Smooth muscle cell (in vitro differentiated cells): ENCODE measurements around the gene CSMD2. TPM values are rescaled to one million over a fixed set of nuclear protein-coding genes. Genes with fewer than 3 reads are reported as not detected.
A peak's percentile ranks its signal among the peaks of the same experiment; 100 is the strongest.

Source experiments
- DNase-seq: peaks from one replicate; lab custom pipeline; 2025; ENCODE audit not compliant: unreplicated experiment; lab: John Stamatoyannopoulos, UW
- H2AFZ ChIP-seq: fragments of 200-600 bp; sonication (generic); 2 replicates; pipeline ENCODE4 v1.6.0; 2016; ENCODE audit warnings: antibody characterized with exemption, low read depth, mild to moderate bottlenecking
- H3F3A ChIP-seq: fragments of 200-600 bp; sonication (generic); 2 replicates; pipeline ENCODE4 v1.6.0; 2017; ENCODE audit warnings: antibody characterized with exemption, low read depth
- H3K27ac ChIP-seq: fragments of 200-600 bp; sonication (generic); 2 replicates; pipeline ENCODE4 v1.5.1; 2016; ENCODE audit warnings: low read depth, mild to moderate bottlenecking
- H3K27me3 ChIP-seq: fragments of 200-600 bp; sonication (generic); 2 replicates; pipeline ENCODE4 v1.6.1; 2016; ENCODE audit warnings: low read depth, mild to moderate bottlenecking
- H3K36me3 ChIP-seq: fragments of 200-600 bp; sonication (generic); 2 replicates; pipeline ENCODE4 v1.5.1; 2016; ENCODE audit warnings: low read depth
- H3K4me1 ChIP-seq: fragments of 200-600 bp; sonication (generic); 2 replicates; pipeline ENCODE4 v1.5.1; 2016; ENCODE audit warnings: low read depth
- H3K4me2 ChIP-seq: fragments of 200-600 bp; sonication (generic); 2 replicates; pipeline ENCODE4 v1.6.0; 2016; ENCODE audit warnings: mild to moderate bottlenecking
- H3K4me3 ChIP-seq: fragments of 200-600 bp; sonication (generic); 2 replicates; pipeline ENCODE4 v1.5.1; 2016; ENCODE audit warnings: mild to moderate bottlenecking
- H3K79me2 ChIP-seq: fragments of 200-600 bp; sonication (generic); 2 replicates; pipeline ENCODE4 v1.6.0; 2016; ENCODE audit warnings: low read depth, mild to moderate bottlenecking
- H3K9ac ChIP-seq: fragments of 200-600 bp; sonication (generic); 2 replicates; pipeline ENCODE4 v1.6.0; 2016; ENCODE audit warnings: low read depth
- H3K9me3 ChIP-seq: fragments of 200-600 bp; sonication (generic); replicated peaks from 2 replicates; pipeline ENCODE4 v1.5.1; 2016; ENCODE audit warnings: low read depth
- H4K20me1 ChIP-seq: fragments of 200-600 bp; sonication (generic); 2 replicates; pipeline ENCODE4 v1.6.0; 2016; ENCODE audit warnings: low read depth
- CTCF ChIP-seq: fragments of 200-600 bp; sonication (generic); IDR thresholded peaks from 2 replicates; pipeline ENCODE4 v1.5.1; 2017; ENCODE audit warnings: borderline replicate concordance, mild to moderate bottlenecking, antibody characterized with exemption; ENCODE audit not compliant: insufficient read depth, poor library complexity, severe bottlenecking
- WGBS: methylation state at CpG from one replicate; pipeline ENCODE4 v1.1.7; 2016; ENCODE audit warnings: low lambda C conversion rate; 5-methylcytosine and 5-hydroxymethylcytosine counted together
- polyA plus RNA-seq: library from polyadenylated mRNA; unstranded; fragments of >200 nt; fragmentation: Nextera tagmentation; extraction: Ambion mirVana; gene quantifications from 2 replicates; pipeline ENCODE4 v1.2.1, GENCODE V29; 2016
- total RNA-seq: library from RNA; depleted of rRNA; stranded (reverse); fragments of >200 nt; gene quantifications from 2 replicates; pipeline ENCODE4 v1.2.3, GENCODE V29; 2014

CSMD2 gene
- total and polyA plus RNA-seq, 2 experiments from 2014 or later: 0.65 to 1.8 TPM

GRCh38 chr1:33471416-33471815 is 693.6 kb downstream of the CSMD2 start:
- H3K4me3 ChIP-seq: no peak overlapping the region
- no peak for TF ChIP-seq CTCF
- no peaks in the 10 kb centered on the region for H3K9me3 ChIP-seq
- H4K20me1 ChIP-seq: no peaks in the 10 kb centered on the region
- peak overlapping the region; percentile 82 for H2AFZ ChIP-seq
- H3K27me3 ChIP-seq: no peaks in the 10 kb centered on the region
- H3K4me2 ChIP-seq: no peak overlapping the region
- no peak overlapping the region for H3K27ac ChIP-seq
- H3K9ac ChIP-seq: no peak overlapping the region
- H3K4me1 ChIP-seq: peaks cover 6% of the 10 kb centered on the region
- WGBS: 96% methylated on average over 4 of the region's 4 CpGs
- peaks cover 13% of the 10 kb centered on the region for H3K79me2 ChIP-seq
- no peak for DNase-seq
- no peaks in the 10 kb centered on the region for H3K36me3 ChIP-seq
- no peaks in the 10 kb centered on the region for H3F3A ChIP-seq

- Histone ChIP-seq H3K4me3 (no peak overlapping the region), H3K27ac (no peak overlapping the region), H2AFZ (peak overlapping the region; percentile 22), H3K4me1 (peaks cover 6% of the 10 kb centered on the region), H3K9me3 (no peaks in the 10 kb centered on the region), H3K4me2 (peak overlapping the region; percentile 30), H3K79me2 (peaks cover 13% of the 10 kb centered on the region), H3K36me3 (no peaks in the 10 kb centered on the region), H3K9ac (no peak overlapping the region), H3K27me3 (no peaks in the 10 kb centered on the region), H3F3A (no peaks in the 10 kb centered on the region), H4K20me1 (no peaks in the 10 kb centered on the region)
- peak; percentile 81 for TF ChIP-seq CTCF
- peak; percentile 14 for DNase-seq
- WGBS: 9% methylated on average over 11 of the region's 11 CpGs
Measured at GRCh38 chr1:33470495-33471012, 694.5 kb downstream of the CSMD2 start.

- no peak for TF ChIP-seq CTCF
- no peak overlapping the region for H3K27ac ChIP-seq
- H3F3A ChIP-seq: no peaks in the 10 kb centered on the region
- no peak for DNase-seq
- no peaks in the 10 kb centered on the region for H3K36me3 ChIP-seq
- peaks cover 13% of the 10 kb centered on the region for H3K79me2 ChIP-seq
- WGBS: 100% methylated on average over 2 of the region's 2 CpGs
- peaks cover 6% of the 10 kb centered on the region for H3K4me1 ChIP-seq
- no peak overlapping the region for H2AFZ ChIP-seq
- no peaks in the 10 kb centered on the region for H3K27me3 ChIP-seq
- H4K20me1 ChIP-seq: no peaks in the 10 kb centered on the region
- no peaks in the 10 kb centered on the region for H3K9me3 ChIP-seq
- H3K9ac ChIP-seq: no peak overlapping the region
- H3K4me2 ChIP-seq: no peak overlapping the region
- no peak overlapping the region for H3K4me3 ChIP-seq
Measured at GRCh38 chr1:33469691-33470090, 695.3 kb downstream of the CSMD2 start.

GRCh38 chr1:33468967-33469366 is 696.1 kb downstream of the CSMD2 start:
- peaks cover 6% of the 10 kb centered on the region for H3K4me1 ChIP-seq
- no peak overlapping the region for H3K27ac ChIP-seq
- peaks cover 10% of the 10 kb centered on the region for H3K79me2 ChIP-seq
- no peak overlapping the region for H3K4me2 ChIP-seq
- H3K4me3 ChIP-seq: no peak overlapping the region
- no peak for TF ChIP-seq CTCF
- H3K27me3 ChIP-seq: no peaks in the 10 kb centered on the region
- no peaks in the 10 kb centered on the region for H3K9me3 ChIP-seq
- WGBS: 100% methylated on average over 3 of the region's 3 CpGs
- H4K20me1 ChIP-seq: no peaks in the 10 kb centered on the region
- no peak overlapping the region for H2AFZ ChIP-seq
- H3K9ac ChIP-seq: no peak overlapping the region
- no peaks in the 10 kb centered on the region for H3K36me3 ChIP-seq
- H3F3A ChIP-seq: no peaks in the 10 kb centered on the region
- no peak for DNase-seq
